WERI-Rb-1 (cell line): ENCODE data around the gene NDUFB11.

Source experiments
- DNase-seq: peaks from one replicate; pipeline ENCODE4 v3.0.0-alpha.2; 2020
- H3K27ac ChIP-seq: fragments of 250-450 bp; sonication (Bioruptor Pico); 2 replicates; pipeline ENCODE4 v1.5.1; 2020; ENCODE audit warnings: mild to moderate bottlenecking, moderate library complexity
- H3K27me3 ChIP-seq: fragments of 250-450 bp; sonication (Bioruptor Pico); 2 replicates; pipeline ENCODE4 v1.5.1; 2021; ENCODE audit warnings: mild to moderate bottlenecking, low read depth, moderate library complexity; ENCODE audit not compliant: insufficient read depth, severe bottlenecking
- H3K36me3 ChIP-seq: fragments of 250-450 bp; sonication (Bioruptor Pico); 2 replicates; pipeline ENCODE4 v1.5.1; 2020; ENCODE audit warnings: mild to moderate bottlenecking, moderate library complexity
- H3K4me3 ChIP-seq: 2 replicates; pipeline ENCODE4 v1.5.1; 2011; ENCODE audit warnings: low read depth, mild to moderate bottlenecking, control low read depth, low read length
- H3K9me3 ChIP-seq: fragments of 250-450 bp; sonication (Bioruptor Pico); 2 replicates; pipeline ENCODE4 v1.5.1; 2021; ENCODE audit warnings: mild to moderate bottlenecking, moderate library complexity; ENCODE audit not compliant: severe bottlenecking
- TF ChIP-seq, protein P1 (sequence below): IDR thresholded peaks from 2 replicates; pipeline ENCODE4 v1.5.1; 2011; ENCODE audit warnings: low read depth, mild to moderate bottlenecking, control low read depth, inconsistent platforms, low read length

NDUFB11 gene

DNA sequence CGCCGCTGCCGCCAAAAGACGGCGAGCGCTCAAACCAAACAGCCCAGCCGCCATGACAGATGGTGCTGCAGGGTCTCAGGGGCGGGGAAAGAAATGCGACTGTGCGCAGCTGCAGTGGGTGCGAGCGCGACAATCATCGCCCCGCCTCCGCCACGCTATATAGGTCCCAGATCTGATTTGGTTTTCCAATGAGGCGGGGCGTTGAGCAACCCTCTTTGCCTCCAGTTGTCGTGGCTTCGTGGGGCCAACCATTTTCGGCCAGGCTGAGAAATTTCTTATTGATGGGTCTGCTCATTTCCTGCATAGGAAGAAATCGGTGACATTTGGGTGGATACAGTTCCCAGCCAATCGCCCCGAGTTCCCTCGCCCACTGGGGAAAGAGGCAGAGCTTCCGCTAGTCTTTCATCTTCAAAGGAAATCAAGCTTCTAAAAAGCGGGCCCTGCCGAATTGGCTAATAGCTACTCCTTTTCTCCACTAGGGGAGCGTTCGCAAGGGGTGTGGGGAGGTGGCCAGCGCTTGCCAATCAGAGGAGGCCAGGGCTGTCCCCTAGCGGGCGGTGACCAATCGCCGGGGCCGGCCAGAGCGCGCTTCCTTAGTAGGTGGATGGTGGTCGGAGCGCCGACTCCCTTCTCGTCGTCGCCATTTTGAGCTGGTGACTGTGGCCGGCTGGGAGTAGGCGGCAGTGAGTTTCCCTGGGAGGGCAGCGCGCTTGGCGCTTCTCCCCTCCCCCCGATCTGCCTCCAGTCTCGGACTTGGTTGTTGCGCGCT is at the start of gene NDUFB11, which contains the start of gene RBM10:
TSS of gene NDUFB11 (minus strand) at position 77 of the 769 bp plus-strand sequence. CDS start at position 54, 23 bp downstream.
TSS of gene RBM10 (plus strand) at position 596 of the 769 bp plus-strand sequence. CDS start 2,261 bp downstream, outside the sequence.
- TF ChIP-seq, protein P1, sequence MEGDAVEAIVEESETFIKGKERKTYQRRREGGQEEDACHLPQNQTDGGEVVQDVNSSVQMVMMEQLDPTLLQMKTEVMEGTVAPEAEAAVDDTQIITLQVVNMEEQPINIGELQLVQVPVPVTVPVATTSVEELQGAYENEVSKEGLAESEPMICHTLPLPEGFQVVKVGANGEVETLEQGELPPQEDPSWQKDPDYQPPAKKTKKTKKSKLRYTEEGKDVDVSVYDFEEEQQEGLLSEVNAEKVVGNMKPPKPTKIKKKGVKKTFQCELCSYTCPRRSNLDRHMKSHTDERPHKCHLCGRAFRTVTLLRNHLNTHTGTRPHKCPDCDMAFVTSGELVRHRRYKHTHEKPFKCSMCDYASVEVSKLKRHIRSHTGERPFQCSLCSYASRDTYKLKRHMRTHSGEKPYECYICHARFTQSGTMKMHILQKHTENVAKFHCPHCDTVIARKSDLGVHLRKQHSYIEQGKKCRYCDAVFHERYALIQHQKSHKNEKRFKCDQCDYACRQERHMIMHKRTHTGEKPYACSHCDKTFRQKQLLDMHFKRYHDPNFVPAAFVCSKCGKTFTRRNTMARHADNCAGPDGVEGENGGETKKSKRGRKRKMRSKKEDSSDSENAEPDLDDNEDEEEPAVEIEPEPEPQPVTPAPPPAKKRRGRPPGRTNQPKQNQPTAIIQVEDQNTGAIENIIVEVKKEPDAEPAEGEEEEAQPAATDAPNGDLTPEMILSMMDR: peak; percentile 50
- H3K9me3 ChIP-seq: no peaks in the 10 kb centered on the region
- peaks cover 6% of the 10 kb centered on the region for H3K27me3 ChIP-seq
- H3K27ac ChIP-seq: peak within 1 kb of the TSS; percentile 98
- DNase-seq: peak; percentile 94
- H3K36me3 ChIP-seq: peaks cover 20% of the 10 kb centered on the region
- H3K4me3 ChIP-seq: peak within 1 kb of the TSS; percentile 55

DNA sequence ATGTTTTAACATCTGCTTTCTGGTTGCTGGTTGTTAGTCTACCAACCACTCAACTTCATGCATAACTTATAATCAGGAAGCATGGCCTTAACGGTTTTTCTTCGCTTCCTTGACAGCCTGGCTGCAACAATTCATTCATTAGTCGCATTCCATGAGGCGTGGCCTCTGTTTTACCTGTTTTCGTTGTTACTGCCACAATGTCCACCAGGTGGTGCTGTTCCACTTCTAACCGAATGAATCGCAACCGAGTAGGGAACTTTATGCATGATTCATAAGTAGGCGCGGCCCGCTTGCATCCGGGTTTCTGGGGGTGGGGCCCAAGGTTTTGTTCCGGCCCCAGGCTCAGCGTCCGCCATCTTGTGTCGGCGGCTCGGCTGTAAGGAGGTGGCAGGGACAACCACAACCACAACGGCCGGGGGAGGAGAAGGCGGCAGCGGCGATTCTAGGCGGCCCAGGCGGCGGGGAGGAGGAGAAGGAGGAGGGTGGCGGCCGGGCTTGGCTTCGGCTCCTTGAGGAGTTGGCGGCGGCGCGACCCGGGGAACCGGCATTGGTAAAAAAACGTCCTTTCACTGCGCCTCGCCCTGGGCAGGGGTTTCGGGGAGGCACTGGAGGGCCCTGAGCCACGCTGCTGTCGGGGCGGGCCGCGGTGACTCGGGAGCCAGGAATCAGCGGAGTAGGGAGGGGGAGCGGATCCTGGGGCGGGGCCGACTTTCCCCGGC is 49.1 kb upstream of the NDUFB11 start, which contains the start of gene UBA1:
TSS of gene UBA1 (plus strand) at position 355 of the 719 bp plus-strand sequence. CDS start 4,974 bp downstream, outside the sequence.
- peak within 1 kb of the TSS; percentile 96 for H3K27ac ChIP-seq

DNA sequence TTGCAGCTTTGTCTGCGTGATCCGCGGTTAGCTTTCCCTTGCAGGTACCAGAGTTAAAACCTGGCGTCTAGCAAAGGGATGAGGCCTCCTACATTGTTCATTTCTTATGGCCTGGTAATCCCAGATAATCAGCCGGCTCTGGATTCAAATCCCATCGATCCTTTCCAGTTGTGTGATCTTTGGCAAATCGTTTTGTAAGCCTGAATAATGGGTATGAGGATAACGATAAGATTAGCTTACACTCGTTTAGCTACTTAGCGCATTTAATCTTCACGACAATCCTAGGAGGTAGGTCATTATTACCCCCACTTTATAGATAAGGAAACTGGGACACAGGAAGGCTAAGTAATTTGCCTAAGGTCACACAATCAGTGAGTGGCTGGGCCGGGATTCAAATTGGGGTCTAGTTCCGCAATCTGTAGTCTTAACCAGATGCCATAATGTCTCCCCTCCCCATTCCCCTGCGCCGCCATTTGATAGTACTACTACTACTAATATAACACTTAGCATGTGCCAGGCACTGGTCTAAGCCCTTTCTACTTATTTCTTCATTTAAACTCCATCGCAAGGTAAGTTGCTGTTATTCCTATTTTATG is 47.4 kb upstream of the NDUFB11 start:
- Histone ChIP-seq H3K4me3 (no peak overlapping the region), H3K9me3 (no peaks in the 10 kb centered on the region), H3K27ac (no peak overlapping the region), H3K36me3 (peaks cover 20% of the 10 kb centered on the region), H3K27me3 (peaks cover 39% of the 10 kb centered on the region)
- TF ChIP-seq, protein P1: no peak
- DNase-seq: peak; percentile 80

More for the DNA sequence above, 49.1 kb upstream of the NDUFB11 start, which contains the start of gene UBA1:
- Histone ChIP-seq H3K4me3 (peak within 1 kb of the TSS; percentile 89), H3K36me3 (peaks cover 36% of the 10 kb centered on the region), H3K9me3 (no peaks in the 10 kb centered on the region), H3K27me3 (peaks cover 34% of the 10 kb centered on the region)
- peak; percentile 97 for DNase-seq
- TF ChIP-seq, protein P1: peak; percentile 65

DNA sequence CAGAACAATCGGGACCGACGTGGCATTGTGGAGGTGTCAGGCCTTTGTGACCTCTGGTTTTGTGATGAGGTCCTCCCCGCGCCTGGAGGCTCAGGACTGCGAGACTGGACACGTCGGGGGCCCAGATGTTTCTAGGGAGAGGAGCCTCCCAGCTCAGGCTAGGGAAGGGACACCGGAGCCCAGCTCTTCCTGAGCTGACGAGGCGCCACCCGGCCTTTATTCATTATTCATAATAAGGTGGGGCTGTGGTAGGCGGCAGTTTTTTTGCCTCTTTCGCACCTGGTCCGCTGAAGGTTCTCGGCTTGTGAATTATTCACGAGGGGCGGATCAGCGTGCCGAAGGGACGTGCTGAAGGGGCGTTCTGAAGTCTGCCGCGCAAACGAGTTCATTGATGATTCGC is 46.8 kb upstream of the NDUFB11 start:
- peaks cover 42% of the 10 kb centered on the region for H3K27me3 ChIP-seq
- H3K4me3 ChIP-seq: no peak overlapping the region
- H3K9me3 ChIP-seq: no peaks in the 10 kb centered on the region
- TF ChIP-seq, protein P1: no peak
- peaks cover 14% of the 10 kb centered on the region for H3K36me3 ChIP-seq
- H3K27ac ChIP-seq: no peak overlapping the region
- no peak for DNase-seq

DNA sequence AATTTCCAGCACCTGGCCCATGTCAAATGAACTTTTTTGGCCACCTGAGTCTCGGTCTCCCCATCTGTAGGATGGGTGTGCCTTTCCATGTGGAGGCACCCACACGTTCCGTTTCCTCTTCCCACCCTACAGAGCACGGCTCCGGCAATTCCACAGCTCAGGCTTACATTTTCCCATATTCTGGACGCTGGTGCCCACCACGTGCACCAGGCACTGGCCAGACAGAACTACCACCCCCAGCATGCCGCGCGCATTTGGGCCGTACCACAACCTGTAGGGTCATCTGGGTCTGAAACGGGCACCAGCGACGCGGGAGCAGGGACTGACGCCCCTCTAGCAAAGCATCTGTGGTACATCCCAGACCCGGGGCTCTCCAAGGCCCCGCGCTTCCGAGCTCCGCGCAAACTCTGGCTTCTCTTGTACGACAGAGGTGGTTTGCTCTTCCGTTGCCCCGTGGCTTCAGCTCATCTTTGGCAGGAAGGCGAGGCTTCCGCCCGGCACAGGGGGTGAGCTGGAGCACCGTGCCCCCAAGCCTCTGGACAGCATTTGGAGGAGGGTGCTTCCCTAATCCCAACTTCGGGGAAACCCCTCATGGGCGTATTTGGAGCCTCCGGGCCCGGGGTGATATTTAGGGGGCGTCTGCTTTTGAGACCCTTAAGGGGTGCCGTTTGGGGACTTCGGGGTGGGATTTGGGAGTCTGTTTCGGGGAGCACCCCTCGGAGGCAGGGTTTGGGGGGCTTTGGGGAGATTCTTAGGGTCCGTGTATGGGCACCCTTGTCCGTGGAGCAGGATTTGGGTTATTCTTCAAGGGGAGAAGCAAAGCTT is 46.2 kb upstream of the NDUFB11 start:
- H3K27ac ChIP-seq: no peak overlapping the region

More for the DNA sequence above, 46.2 kb upstream of the NDUFB11 start:
- DNase-seq: peak; percentile 86
- Histone ChIP-seq H3K36me3 (peaks cover 14% of the 10 kb centered on the region), H3K27me3 (peaks cover 48% of the 10 kb centered on the region), H3K9me3 (no peaks in the 10 kb centered on the region), H3K4me3 (peak overlapping the region; percentile 7)
- TF ChIP-seq, protein P1: no peak
